Naive B cell (primary cell): Measurements from ENCODE around the gene ANKRD16. TPM values are rescaled to one million over a fixed set of nuclear protein-coding genes. Genes with fewer than 3 reads are reported as not detected.
A peak's percentile ranks its signal among the peaks of the same experiment; 100 is the strongest.
"Not testable (repeated sequence)": the region's sequence is repeated elsewhere in the genome, so short reads cannot be mapped to it uniquely, and the experiment has no call there.

Experiments used
- ATAC-seq, 2 donors: fragments of 150-1000 bp; cut with Tn5 transposase; 2 replicates each; pipeline ENCODE4 v1.10.0; 2021; ENCODE audit warnings: low read depth in 2 of 2, mild to moderate bottlenecking in 2 of 2, moderate library complexity in 2 of 2
- DNase-seq: peaks from one replicate; pipeline ENCODE4 v3.0.0; 2022
- H3K27ac Mint-ChIP-seq, 6 donors: one replicate each; pipeline ENCODE4 v1.8.0; 2020 to 2022; ENCODE audit warnings: mild to moderate bottlenecking in 6 of 6, mixed read lengths in 6 of 6, moderate library complexity in 5 of 6, inconsistent platforms in 2 of 6
- H3K27me3 Mint-ChIP-seq, 3 donors: one replicate each; pipeline ENCODE4 v1.8.0; 2021 to 2022; ENCODE audit warnings: mixed read lengths in 3 of 3, mild to moderate bottlenecking in 1 of 3
- H3K36me3 Mint-ChIP-seq, 2 donors: one replicate each; pipeline ENCODE4 v1.8.0; 2020 to 2022; ENCODE audit warnings: mixed read lengths in 2 of 2, inconsistent platforms in 1 of 2, mild to moderate bottlenecking in 1 of 2
- H3K4me1 Mint-ChIP-seq, 3 donors: one replicate each; pipeline ENCODE4 v1.8.0; 2020 to 2022; ENCODE audit warnings: mixed read lengths in 3 of 3, inconsistent platforms in 1 of 3, mild to moderate bottlenecking in 1 of 3, moderate library complexity in 1 of 3
- H3K4me3 Mint-ChIP-seq, 8 donors: one replicate each; pipeline ENCODE4 v1.8.0; 2020 to 2022; ENCODE audit warnings: mild to moderate bottlenecking in 8 of 8, mixed read lengths in 8 of 8, moderate library complexity in 8 of 8, inconsistent platforms in 2 of 8
- H3K9me3 Mint-ChIP-seq, 7 donors: one replicate each; pipeline ENCODE4 v1.8.0; 2020 to 2022; ENCODE audit warnings: mixed read lengths in 7 of 7, mild to moderate bottlenecking in 5 of 7, inconsistent platforms in 2 of 7, moderate library complexity in 1 of 7
- polyA plus RNA-seq, 6 donors: library from polyadenylated mRNA; unstranded; fragments of 300-500 nt; fragmentation: Illumina TruSeq; gene quantifications; one replicate each; pipeline ENCODE4 v1.2.3, GENCODE V29; 2021; ENCODE audit warnings: low read depth in 6 of 6

ANKRD16 gene
- polyA plus RNA-seq, 6 donors from 2014 or later: 4.0 to 7.5 (median 5.7) TPM

DNA sequence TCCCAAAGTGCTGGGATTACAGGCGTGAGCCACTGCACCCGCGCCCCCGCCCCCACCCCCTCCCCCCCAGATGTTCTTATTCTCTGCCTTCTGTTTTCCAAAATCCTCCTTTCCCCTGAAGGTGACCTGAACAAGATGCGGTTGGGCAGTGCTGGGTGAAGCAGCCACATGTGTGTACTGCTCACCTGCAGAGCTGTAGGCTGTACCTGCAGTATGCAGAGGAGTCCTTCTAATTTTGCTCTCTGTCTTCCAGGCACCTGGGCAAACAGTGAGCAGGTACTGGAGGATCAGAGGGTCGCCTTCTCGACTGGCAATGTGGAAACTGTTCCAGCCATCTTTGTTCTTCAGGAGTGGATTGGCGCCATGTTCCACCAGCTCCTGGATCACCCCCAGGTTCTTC is 2.1 kb downstream of the ANKRD16 start:
- no peak for DNase-seq
- H3K36me3 Mint-ChIP-seq: peaks cover 0 to 8% of the 10 kb centered on the region in 2 donors
- peak overlapping the region in 4 of 8 donors; percentile 93 to 96 (median 96) for H3K4me3 Mint-ChIP-seq
- no peaks in the 10 kb centered on the region for H3K27me3 Mint-ChIP-seq
- H3K27ac Mint-ChIP-seq: peak overlapping the region in 1 of 6 donors; percentile 85
- no peaks in the 10 kb centered on the region for H3K9me3 Mint-ChIP-seq
- ATAC-seq: no peak
- H3K4me1 Mint-ChIP-seq: peaks cover 34 to 47% (median 36%) of the 10 kb centered on the region in 3 donors

DNA sequence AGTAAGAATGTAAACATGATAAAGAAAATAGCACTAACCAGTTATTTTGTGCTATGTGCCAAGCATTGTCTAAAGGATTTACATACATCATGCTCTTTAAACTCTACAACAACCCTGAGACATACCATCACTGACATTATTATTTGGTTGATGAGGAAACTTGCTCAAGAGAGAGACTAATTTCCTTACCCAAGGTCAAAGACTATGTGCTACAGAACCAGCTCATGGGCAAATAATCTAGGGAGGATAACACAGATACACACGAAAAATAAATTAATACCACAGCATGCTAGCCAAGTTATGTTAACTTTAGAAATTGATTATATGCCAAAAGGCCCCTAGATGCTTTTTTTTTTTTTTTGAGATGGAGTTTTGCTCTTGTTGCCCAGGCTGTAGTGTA is 2.7 kb downstream of the ANKRD16 start:
- H3K36me3 Mint-ChIP-seq: peaks cover 0 to 5% of the 10 kb centered on the region in 2 donors

DNA sequence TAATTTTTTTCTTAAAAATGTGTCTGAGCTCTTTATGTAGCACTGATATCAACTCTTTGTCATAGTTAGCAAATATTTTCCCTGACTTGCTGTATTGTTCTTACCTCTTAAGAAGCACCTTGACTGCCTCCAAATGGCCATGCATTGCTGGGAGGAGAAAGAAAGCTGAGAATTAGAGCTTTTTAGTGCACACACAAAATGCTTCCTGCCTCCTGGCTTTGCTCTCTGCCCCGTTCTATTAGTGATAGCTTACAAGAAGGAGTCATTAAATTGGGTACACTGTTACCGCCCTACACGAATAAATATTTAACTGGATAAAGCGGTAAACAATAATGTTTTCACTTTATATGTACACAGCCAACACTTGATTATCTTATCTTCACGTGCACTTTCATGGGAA is 4.1 kb downstream of the ANKRD16 start:
- Mint-ChIP-seq H3K27ac (peak overlapping the region in 1 of 6 donors; percentile 51), H3K27me3 (no peaks in the 10 kb centered on the region), H3K9me3 (no peaks in the 10 kb centered on the region), H3K36me3 (peaks cover 0 to 5% of the 10 kb centered on the region in 2 donors), H3K4me3 (no peak overlapping the region), H3K4me1 (peaks cover 15 to 27% (median 16%) of the 10 kb centered on the region in 3 donors)
- no peak for ATAC-seq
- no peak for DNase-seq

More for the DNA sequence above, 2.7 kb downstream of the ANKRD16 start:
- Mint-ChIP-seq H3K27me3 (no peaks in the 10 kb centered on the region), H3K4me1 (peaks cover 28 to 41% (median 30%) of the 10 kb centered on the region in 3 donors), H3K9me3 (no peaks in the 10 kb centered on the region), H3K4me3 (peak overlapping the region in 4 of 8 donors; percentile 20 to 74 (median 44)), H3K27ac (peak overlapping the region in 1 of 6 donors; percentile 57)
- ATAC-seq: no peak
- no peak for DNase-seq

DNA sequence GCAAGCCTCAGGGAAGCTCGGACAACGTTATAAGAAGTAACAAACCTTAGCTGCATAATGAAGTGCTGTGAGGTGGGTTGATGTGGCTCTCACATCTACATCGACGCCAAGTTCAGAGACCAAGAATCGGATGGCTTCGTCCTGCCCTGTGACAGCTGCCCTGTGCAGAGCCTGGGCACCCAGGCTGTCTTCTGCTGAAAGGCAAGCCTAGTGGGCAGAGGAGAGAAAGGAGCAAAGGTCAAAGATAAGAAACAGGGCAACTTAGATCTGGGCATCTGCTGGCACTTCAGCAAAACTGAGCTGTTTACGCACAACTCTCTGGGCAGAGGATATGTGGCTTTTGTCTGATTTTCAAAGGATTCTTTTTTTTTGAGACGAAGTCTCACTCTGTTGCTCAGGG is 6.7 kb downstream of the ANKRD16 start:
- no peak for ATAC-seq
- Mint-ChIP-seq H3K9me3 (no peaks in the 10 kb centered on the region), H3K36me3 (peaks cover 0 to 5% of the 10 kb centered on the region in 2 donors), H3K27me3 (no peaks in the 10 kb centered on the region), H3K27ac (peak overlapping the region in 1 of 6 donors; percentile 49), H3K4me3 (peak overlapping the region in 1 of 8 donors; percentile 20), H3K4me1 (peaks cover 5 to 17% (median 10%) of the 10 kb centered on the region in 3 donors)
- DNase-seq: no peak

DNA sequence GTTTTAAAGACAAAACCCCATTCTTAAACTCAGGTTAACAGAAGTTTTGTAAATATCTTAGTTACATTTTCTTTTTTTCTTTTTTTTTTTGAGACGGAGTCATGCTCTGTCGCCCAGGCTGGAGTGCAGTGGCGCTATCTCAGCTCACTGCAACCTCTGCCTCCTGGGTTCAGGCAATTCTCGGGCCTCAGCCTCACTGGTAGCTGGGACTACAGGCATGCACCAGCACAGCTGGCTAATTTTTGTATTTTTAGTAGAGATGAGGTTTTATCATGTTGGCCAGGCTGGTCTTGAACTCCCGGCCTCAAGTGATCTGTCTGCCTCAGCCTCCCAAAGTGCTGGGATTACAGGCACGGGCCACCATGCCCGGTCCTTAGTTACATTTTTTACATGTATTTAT is 12.7 kb downstream of the ANKRD16 start:
- H3K4me1 Mint-ChIP-seq: peaks cover 15 to 25% (median 25%) of the 10 kb centered on the region in 3 donors
- not testable (repeated sequence) for H3K4me3 Mint-ChIP-seq, H3K36me3 Mint-ChIP-seq, H3K27me3 Mint-ChIP-seq, ATAC-seq, H3K9me3 Mint-ChIP-seq, H3K27ac Mint-ChIP-seq, DNase-seq

DNA sequence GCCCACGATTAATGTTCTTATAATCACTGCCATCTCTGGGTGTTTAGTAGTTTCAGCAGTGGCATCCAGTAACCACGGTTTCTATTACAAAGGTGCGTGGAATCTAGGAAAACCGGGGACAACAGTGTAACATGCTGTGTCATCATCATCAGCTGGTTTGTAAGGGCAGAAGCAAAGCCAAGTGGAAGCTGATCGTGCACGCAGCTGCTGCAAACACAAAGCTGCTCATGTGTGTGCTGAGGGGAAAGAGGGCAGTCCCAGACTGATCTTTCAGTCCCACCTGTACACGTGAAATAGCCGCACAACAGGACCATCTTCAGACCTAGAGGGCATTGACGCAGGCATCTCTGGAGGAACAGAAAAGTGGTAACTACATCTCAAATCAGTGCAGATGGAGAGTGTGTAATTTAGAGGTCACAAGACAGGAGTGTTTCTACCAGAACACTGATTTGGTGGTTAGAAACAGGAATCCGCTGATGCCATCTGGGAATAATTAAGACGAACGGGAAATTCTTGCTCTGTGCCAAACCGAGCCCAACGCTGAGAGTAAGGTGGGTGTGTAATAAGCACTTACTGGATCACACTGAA is 13.4 kb downstream of the ANKRD16 start:
- no peak overlapping the region for H3K27ac Mint-ChIP-seq
- peak overlapping the region in 1 of 8 donors; percentile 65 for H3K4me3 Mint-ChIP-seq
- no peaks in the 10 kb centered on the region for H3K36me3 Mint-ChIP-seq
- H3K4me1 Mint-ChIP-seq: peaks cover 23 to 32% (median 31%) of the 10 kb centered on the region in 3 donors
- DNase-seq (no peak), ATAC-seq (no peak)
- H3K9me3 Mint-ChIP-seq: no peaks in the 10 kb centered on the region
- H3K27me3 Mint-ChIP-seq: no peaks in the 10 kb centered on the region

DNA sequence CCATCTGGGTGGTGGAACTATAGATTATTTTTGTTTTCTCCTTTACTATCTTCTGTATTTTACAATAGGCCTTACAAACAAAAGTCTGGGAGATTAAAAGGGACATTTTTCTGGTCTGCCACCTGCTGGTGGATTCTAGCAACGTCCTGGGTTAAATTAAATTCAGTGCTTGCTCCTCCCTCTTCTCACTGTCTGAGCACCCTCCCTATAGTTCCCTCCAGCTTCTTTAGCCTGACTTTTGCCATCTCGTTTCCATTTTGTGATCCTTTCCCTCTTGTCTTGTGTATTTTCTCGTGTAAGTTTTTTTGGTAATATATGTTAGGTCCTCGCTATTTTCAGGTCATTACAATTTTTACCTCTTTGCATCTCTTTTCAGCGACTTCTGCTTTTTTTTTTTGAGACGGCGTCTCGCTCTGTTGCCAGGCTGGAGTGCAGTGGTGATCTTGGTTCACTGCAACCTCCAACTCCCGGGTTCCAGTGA is 16.1 kb downstream of the ANKRD16 start:
- peaks cover 26 to 32% (median 27%) of the 10 kb centered on the region in 3 donors for H3K4me1 Mint-ChIP-seq

DNA sequence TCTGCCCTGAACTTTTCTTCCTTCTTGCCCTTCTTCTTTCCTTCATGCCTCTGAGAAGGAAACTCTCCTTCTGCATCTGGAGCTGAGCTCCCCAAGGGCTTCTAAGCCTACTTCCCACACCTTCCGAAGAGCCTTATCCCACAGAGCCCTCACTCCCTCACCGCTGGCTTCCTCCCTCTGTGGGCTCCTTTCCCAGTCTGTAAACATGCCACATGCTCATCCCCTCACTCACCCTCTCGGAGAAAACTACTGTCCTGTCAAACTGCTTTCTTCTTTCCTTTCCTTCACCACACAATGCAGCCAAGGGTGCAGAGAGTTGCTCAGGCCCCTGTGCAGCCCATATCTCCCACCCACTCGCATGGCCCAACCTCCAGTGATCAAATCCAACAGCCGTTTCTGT is 18.1 kb downstream of the ANKRD16 start:
- H3K4me3 Mint-ChIP-seq: peak overlapping the region in 1 of 8 donors; percentile 65
- DNase-seq (no peak), ATAC-seq (no peak)
- no peaks in the 10 kb centered on the region for H3K27me3 Mint-ChIP-seq
- peaks cover 41 to 49% (median 42%) of the 10 kb centered on the region in 3 donors for H3K4me1 Mint-ChIP-seq
- H3K27ac Mint-ChIP-seq: peak overlapping the region in 4 of 6 donors; percentile 12 to 64 (median 26)
- no peaks in the 10 kb centered on the region for H3K36me3 Mint-ChIP-seq
- H3K9me3 Mint-ChIP-seq: no peaks in the 10 kb centered on the region

More for the DNA sequence above, 16.1 kb downstream of the ANKRD16 start:
- H3K36me3 Mint-ChIP-seq: no peaks in the 10 kb centered on the region
- DNase-seq (peak; percentile 73), ATAC-seq (peak; percentile 85 to 86)
- no peaks in the 10 kb centered on the region for H3K27me3 Mint-ChIP-seq
- peak overlapping the region; percentile 70 to 92 (median 84) for H3K4me3 Mint-ChIP-seq
- H3K9me3 Mint-ChIP-seq: no peaks in the 10 kb centered on the region
- H3K27ac Mint-ChIP-seq: peak overlapping the region; percentile 53 to 100 (median 97)

DNA sequence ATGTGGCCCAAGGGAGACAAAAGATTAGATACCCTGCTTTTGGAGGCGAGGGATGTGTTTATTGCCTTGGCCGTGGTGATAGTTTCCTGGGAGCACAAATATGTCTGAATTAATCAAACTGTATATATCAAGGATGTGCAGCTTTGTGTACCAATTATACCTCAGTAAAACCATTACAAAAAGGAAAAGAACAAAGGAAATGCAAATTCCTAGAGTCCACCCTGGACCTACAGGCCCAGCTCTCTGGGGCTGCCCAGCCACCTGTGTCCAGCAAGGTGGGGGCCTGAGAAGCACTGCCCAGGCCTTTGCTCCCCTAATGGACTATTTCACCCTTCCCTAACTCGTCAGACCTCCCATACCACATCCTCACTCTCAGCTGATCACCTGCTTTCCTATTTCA is 20.5 kb downstream of the ANKRD16 start:
- ATAC-seq (no peak), DNase-seq (no peak)
- peaks cover 40 to 50% (median 43%) of the 10 kb centered on the region in 3 donors for H3K4me1 Mint-ChIP-seq
- H3K9me3 Mint-ChIP-seq: no peaks in the 10 kb centered on the region
- H3K36me3 Mint-ChIP-seq: no peaks in the 10 kb centered on the region
- no peaks in the 10 kb centered on the region for H3K27me3 Mint-ChIP-seq
- peak overlapping the region in 1 of 8 donors; percentile 1 for H3K4me3 Mint-ChIP-seq
- no peak overlapping the region for H3K27ac Mint-ChIP-seq

DNA sequence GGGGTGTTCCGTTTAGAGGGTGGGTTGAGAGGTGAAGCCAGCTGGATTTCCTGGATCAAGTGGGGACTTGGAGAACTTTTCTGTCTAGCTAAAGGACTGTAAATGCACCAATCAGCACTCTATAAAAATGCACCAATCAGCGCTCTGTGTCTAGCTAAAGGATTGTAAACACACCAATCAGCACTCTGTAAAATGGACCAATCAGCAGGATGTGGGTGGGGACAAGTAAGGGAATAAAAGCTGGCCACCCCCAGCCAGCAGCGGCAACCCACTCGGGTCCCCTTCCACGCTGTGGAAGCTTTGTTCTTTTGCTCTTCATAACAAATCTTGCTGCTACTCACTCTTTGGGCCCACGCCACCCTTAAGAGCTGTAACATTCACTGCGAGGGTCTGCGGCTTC is 21.3 kb downstream of the ANKRD16 start:
- not testable (repeated sequence) for H3K4me3 Mint-ChIP-seq, ATAC-seq, H3K9me3 Mint-ChIP-seq, H3K36me3 Mint-ChIP-seq, H3K27me3 Mint-ChIP-seq, DNase-seq
- Mint-ChIP-seq H3K4me1 (peaks cover 32 to 42% (median 36%) of the 10 kb centered on the region in 3 donors), H3K27ac (peak overlapping the region in 2 of 6 donors; percentile 21 to 76)

DNA sequence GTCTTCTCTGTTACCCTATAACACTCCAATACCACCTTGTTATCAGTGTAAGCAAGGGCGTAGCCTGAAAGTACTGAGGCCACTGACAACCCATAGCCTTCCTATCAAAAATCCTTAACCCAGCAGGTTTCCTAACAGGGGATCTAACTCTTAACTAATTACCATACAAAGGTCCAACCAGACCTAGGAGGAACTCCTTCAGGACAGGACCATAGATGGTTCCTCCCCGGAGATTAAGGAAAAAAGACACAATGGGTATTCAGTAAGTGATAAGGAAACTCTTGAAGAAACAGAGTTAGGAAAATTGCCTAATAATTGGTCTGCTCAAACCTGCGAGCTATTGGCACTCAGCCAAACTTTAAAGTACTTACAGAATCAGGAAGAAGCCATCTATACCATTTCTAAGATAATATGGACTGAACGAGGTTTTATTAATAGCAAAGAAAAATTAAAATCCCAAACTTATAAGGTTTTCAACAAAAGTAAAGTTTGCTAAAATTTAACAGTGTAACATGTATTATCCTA is 22.5 kb downstream of the ANKRD16 start:
- not testable (repeated sequence) for ATAC-seq, H3K9me3 Mint-ChIP-seq, H3K27me3 Mint-ChIP-seq, H3K36me3 Mint-ChIP-seq, DNase-seq
- Mint-ChIP-seq H3K4me3 (peak overlapping the region in 6 of 8 donors; percentile 66 to 89 (median 80)), H3K27ac (peak overlapping the region in 4 of 6 donors; percentile 56 to 77 (median 61)), H3K4me1 (peaks cover 38 to 44% (median 42%) of the 10 kb centered on the region in 3 donors)

DNA sequence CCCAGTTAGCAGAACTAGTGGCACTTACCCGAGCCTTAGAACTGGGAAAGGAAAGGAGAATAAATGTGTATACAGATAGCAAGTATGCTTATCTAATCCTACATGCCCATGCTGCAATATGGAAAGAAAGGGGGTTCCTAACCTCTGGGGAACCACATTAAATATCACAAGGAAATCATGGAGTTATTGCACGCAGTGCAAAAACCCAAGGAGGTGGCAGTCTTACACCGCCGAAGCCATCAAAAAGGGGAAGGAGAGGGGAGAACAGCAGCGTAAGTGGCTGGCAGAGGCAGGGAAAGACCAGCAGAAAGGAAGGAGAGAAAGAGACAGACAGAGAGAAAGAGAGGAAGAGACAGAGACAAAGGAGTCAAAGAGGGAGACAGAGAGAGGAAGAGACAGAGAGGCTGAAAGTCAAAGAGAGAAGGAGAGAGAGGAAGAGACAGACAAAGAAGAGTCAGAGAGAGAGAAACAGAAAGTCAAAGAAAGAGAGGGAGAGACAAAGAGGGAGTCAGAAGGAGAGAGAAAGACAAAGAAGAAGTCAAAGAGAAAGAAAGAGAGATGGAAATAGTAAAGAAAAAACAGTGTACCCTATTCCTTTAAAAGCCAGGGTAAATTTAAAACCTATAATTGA is 23.1 kb downstream of the ANKRD16 start:
- not testable (repeated sequence) for H3K36me3 Mint-ChIP-seq, H3K9me3 Mint-ChIP-seq, H3K27me3 Mint-ChIP-seq, DNase-seq
- H3K4me1 Mint-ChIP-seq: peaks cover 34 to 44% (median 39%) of the 10 kb centered on the region in 3 donors
- H3K27ac Mint-ChIP-seq: peak overlapping the region; percentile 44 to 84 (median 61)
- peak overlapping the region; percentile 60 to 89 (median 80) for H3K4me3 Mint-ChIP-seq
- peak in 1 of 2 donors; percentile 25 for ATAC-seq

DNA sequence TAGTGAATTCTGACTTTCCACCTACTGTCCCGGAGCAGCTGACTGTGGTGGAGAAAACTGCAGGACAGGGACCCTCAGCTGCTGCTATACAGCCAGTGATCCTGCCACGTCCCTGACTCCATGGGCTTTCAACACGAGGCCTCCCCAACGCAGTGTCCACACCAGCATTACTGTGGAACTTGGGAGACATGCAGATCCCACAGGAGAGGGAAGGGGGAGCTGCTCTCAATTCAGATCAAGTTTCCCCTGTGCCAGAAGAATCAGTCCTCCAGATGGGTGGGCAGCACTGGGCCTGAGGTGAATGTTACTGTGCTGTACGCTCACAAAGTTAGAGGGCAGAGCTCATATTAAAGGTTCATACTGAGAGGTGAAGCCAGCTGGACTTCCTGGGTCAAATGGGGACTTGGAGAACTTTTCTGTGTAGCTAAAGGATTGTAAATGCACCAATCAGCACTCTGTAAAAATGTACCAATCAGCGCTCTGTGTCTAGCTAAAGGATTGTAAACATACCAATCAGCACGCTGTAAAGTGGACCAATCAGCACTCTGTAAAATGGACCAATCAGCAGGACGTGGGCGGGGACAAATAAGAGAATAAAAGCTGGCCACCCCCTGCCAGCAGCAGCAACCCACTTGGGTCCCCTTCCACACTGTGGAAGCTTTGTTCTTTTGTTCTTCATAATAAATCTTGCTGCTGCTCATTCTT is 26.6 kb downstream of the ANKRD16 start:
- Mint-ChIP-seq H3K4me3 (peak overlapping the region in 2 of 8 donors; percentile 36), H3K27ac (peak overlapping the region in 4 of 6 donors; percentile 26 to 82 (median 32))
- not testable (repeated sequence) for H3K27me3 Mint-ChIP-seq

More for the DNA sequence above, 26.6 kb downstream of the ANKRD16 start:
- peaks cover 31 to 38% (median 32%) of the 10 kb centered on the region in 3 donors for H3K4me1 Mint-ChIP-seq
- H3K9me3 Mint-ChIP-seq, H3K36me3 Mint-ChIP-seq, ATAC-seq, DNase-seq: not testable (repeated sequence)
